ENCODE results near the gene HMOX2. TPM values are rescaled to one million over a fixed set of nuclear protein-coding genes. Genes with fewer than 3 reads are reported as not detected.

Gene HMOX2
- polyA plus RNA-seq, 3 donors from 2014 or later = 130 to 225 (median 196) TPM

DNA sequence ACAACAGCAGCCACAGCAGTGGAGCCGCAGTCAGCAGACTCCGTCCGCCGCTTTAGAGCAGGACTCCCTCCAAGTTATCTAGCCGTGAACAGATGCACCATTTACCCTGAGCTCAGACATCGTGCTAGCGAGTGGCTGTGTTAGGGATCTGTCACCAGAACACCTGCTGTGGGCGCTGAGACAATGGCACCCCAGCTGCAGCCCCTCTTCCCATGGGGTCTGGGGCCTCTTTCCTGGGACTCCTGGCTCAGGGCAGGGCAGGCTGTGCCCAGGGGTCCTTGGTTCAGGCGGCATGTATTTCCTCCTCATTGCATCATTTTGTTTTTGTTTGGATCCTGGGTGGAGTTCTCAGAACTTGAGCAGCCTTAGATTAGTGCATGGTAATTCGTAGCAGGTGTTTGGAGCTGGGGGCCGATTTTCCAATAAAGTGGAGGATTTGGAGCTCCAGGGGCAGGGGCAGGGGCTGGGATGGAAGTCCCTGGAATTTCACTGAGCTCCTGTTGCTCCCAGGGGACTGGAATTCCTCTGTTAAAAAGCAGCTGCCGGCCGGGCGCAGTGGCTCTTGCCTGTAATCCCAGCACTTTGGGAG, 25.2 kb upstream of the HMOX2 start:
- DNase-seq = no peak
- Mint-ChIP-seq H3K36me3 (peaks cover 6 to 44% (median 7%) of the 10 kb centered on the region in 3 donors), H3K4me1 (no peaks in the 10 kb centered on the region), H3K4me3 (no peak overlapping the region), H3K27ac (no peak overlapping the region), H3K27me3 (ENCODE audit: low read depth in 3 of 3) (no peaks in the 10 kb centered on the region), H3K9me3 (peaks cover 0 to 1% (median 0%) of the 10 kb centered on the region in 6 donors)

DNA sequence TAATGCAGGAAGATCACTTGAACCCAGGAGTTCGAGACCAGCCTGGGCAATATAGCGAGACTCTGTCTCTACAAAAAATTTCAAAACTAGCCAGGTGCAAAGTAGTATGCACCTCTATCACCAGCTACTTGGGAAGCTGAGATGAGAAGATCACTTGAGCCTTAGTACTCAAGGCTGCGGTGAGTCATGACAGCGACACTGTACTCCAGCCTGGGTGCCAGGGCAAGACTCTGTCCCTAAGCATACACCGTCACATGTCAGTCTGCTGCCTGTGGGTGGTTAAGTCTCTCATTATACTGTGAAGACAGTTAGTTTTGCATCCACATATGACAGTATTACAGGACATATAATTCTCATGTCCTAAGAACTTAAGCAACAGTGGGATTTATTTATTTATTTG, 23.5 kb upstream of the HMOX2 start:
- DNase-seq = no peak
- Mint-ChIP-seq H3K27ac (peak overlapping the region in 2 of 6 donors; percentile 18 to 53), H3K9me3 (no peaks in the 10 kb centered on the region), H3K4me3 (no peak overlapping the region), H3K36me3 (peaks cover 4 to 38% (median 9%) of the 10 kb centered on the region in 3 donors), H3K27me3 (ENCODE audit: low read depth in 3 of 3) (no peaks in the 10 kb centered on the region), H3K4me1 (peaks cover 0 to 4% of the 10 kb centered on the region in 2 donors)

DNA sequence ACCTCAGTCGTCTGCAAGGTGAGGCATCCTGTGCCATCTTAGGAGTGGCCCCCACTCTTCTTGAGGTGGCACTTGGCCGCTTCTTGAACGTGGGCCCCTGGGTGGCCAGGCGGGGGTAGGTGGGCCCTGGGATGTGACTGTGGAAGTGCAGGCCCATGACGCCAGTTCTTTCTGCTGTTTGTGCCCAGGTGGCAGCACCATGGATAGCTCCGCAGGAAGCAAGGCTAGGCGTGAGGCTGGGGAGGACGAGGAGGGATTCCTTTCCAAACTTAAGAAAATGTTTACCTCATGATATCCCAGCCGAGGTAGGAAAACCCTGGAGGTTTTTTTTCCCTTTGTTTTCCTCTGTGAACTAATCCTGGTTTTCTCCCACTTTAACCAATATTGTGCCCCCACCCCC, 21.6 kb upstream of the HMOX2 start:
- DNase-seq = no peak
- H3K4me1 Mint-ChIP-seq = peaks cover 9 to 13% of the 10 kb centered on the region in 2 donors
- H3K27me3 Mint-ChIP-seq (ENCODE audit: low read depth in 3 of 3) = peaks cover 0 to 3% (median 0%) of the 10 kb centered on the region in 3 donors
- H3K4me3 Mint-ChIP-seq = no peak overlapping the region
- H3K9me3 Mint-ChIP-seq = no peaks in the 10 kb centered on the region
- peaks cover 4 to 40% (median 15%) of the 10 kb centered on the region in 3 donors for H3K36me3 Mint-ChIP-seq
- no peak overlapping the region for H3K27ac Mint-ChIP-seq

DNA sequence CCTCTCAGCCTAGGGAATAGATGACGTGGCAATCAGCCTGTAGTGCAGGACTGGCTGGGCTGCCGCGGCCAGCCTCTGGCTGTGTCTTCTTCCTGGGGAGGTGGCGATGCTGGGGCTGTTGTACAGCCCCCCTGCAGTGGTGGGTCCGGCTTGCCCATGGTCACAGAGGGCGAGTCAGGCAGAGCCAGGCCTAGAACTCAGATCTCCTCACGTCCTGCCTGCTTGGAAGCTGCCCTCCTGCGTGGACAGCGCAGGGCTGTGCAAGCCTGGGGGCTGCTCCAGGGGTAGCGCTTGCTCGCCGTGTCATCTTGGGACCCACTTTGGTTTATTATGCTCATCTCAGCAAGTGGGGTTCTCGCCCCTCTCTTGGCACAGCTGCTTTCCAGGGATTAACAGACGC, 21.1 kb upstream of the HMOX2 start:
- Mint-ChIP-seq H3K27me3 (ENCODE audit: low read depth in 3 of 3) (peaks cover 0 to 3% (median 0%) of the 10 kb centered on the region in 3 donors), H3K27ac (no peak overlapping the region), H3K36me3 (peaks cover 4 to 36% (median 15%) of the 10 kb centered on the region in 3 donors), H3K4me1 (peaks cover 13 to 18% of the 10 kb centered on the region in 2 donors), H3K4me3 (no peak overlapping the region), H3K9me3 (no peaks in the 10 kb centered on the region)
- no peak for DNase-seq

DNA sequence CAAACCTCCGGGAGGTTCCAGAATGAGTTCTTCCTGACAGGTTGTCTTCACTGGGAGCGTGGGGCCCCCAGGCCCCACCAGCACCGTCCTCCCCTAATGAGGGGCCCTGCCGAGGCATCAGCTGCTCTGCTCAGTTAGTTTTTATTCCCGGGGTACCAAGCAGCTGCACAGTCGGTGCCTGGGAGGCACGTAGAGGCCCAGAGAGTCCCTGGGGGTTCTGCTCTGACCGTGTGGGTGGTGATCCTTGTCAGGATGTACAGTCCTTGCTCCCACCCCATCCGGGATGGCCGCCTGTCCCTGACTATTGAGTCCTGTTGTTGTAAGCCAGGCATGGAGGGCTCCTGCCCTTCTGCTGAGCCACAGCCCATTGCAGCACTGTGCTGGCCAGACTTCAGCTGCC, 20.2 kb upstream of the HMOX2 start:
- H3K36me3 Mint-ChIP-seq = peaks cover 4 to 31% (median 15%) of the 10 kb centered on the region in 3 donors
- no peak overlapping the region for H3K4me3 Mint-ChIP-seq
- no peak overlapping the region for H3K27ac Mint-ChIP-seq
- H3K4me1 Mint-ChIP-seq = peaks cover 15 to 22% of the 10 kb centered on the region in 2 donors
- no peak for DNase-seq
- peaks cover 0 to 3% (median 0%) of the 10 kb centered on the region in 3 donors for H3K27me3 Mint-ChIP-seq (ENCODE audit: low read depth in 3 of 3)
- H3K9me3 Mint-ChIP-seq = no peaks in the 10 kb centered on the region

DNA sequence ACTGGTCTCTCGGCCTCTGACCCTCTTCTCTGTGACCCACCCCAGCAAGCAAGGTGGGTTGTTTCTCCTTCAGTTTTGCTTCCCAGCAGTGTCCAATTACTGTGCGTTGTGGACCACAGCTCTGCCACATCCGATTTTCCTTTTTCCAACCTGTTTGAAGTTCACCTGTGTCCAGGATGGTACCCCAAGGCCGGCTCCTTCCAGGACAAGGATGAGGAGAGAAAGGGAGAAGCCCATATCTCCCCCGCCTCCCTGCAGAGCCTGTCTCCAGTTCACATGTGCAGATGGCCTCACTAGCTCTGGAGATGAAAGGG, 15.3 kb upstream of the HMOX2 start:
- peak overlapping the region in 1 of 5 donors; percentile 47 for H3K4me3 Mint-ChIP-seq
- H3K27me3 Mint-ChIP-seq (ENCODE audit: low read depth in 3 of 3) = peaks cover 0 to 9% (median 3%) of the 10 kb centered on the region in 3 donors
- DNase-seq = no peak
- H3K4me1 Mint-ChIP-seq = peaks cover 28 to 40% of the 10 kb centered on the region in 2 donors
- H3K9me3 Mint-ChIP-seq = no peaks in the 10 kb centered on the region
- peak overlapping the region in 2 of 6 donors; percentile 11 to 53 for H3K27ac Mint-ChIP-seq
- peaks cover 4 to 22% (median 9%) of the 10 kb centered on the region in 3 donors for H3K36me3 Mint-ChIP-seq

DNA sequence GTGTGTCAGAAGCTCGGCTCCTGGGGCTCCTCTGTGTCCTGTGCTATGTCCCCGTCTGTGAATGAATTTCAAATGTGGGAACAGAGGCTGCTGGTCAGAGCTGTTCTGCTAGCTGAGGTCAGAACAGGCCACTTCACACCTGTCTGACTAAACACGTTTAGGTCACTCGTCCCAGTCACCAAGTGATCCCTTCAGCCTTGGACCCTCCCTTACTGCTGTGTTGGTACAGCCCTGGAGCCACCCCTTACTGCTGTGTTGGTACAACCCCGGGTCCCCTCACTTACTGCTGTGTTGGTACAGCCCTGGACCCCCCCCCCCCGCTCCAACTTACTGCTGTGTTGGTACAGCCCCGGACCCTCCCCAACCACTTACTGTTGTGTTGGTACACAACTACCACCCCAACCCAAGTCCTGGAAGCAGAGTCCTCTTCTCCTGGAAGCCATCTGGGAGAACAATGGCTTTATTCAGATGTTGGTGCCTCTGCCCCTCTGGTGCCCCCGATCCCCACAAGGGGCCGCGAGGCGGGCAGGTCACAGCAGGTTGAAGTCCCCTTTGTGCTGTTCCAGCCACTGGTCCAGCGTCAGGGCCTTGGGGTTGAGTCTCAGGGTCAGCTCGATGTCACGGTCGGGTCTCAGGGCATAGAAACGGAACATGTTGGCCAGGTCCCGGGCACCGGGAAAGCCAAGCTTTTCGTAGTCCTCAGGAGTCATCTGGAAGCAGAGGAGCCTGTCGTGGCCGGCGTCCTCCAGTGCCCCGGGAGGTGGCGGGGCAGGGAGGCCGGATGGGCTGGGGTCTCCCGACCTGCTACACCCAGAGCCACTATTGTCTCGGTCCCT, 14.7 kb upstream of the HMOX2 start:
- Mint-ChIP-seq H3K9me3 (no peaks in the 10 kb centered on the region), H3K27ac (peak overlapping the region in 2 of 6 donors; percentile 11 to 53), H3K27me3 (ENCODE audit: low read depth in 3 of 3) (peaks cover 0 to 15% (median 4%) of the 10 kb centered on the region in 3 donors), H3K36me3 (peaks cover 5 to 23% (median 9%) of the 10 kb centered on the region in 3 donors), H3K4me3 (no peak overlapping the region), H3K4me1 (peaks cover 34 to 46% of the 10 kb centered on the region in 2 donors)
- DNase-seq = no peak

DNA sequence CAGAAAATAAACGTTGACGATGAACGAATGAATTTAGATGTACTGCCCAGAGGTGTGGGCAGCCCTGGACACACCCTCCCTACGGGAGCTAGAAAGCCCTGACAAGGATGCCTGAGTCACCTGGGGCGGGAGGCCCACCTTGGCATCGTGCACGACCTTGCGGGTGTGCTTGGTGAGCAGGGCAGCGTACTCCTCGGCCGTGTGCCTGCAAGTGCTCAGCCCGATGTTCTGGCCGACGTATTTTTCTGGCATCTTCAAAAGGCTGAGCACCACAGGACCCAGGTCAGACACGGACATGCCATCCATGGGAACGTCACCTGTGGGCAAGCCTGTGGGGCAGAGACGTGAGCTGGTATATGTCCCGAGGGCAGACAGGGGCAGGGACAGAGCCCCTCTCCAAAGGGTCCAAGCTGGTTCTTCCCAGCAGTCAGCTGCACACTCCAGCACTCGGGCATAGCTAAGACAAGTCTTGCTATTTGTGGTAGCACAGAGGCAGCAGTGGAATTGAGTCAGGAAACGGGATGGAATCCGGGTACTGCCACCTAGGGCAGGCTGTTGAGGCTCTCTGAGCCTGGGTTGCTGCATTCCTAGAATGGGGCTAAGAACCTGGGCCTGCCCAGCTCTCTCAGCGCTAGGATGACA, 12.6 kb upstream of the HMOX2 start:
- Mint-ChIP-seq H3K27me3 (ENCODE audit: low read depth in 3 of 3) (peaks cover 0 to 15% (median 4%) of the 10 kb centered on the region in 3 donors), H3K4me1 (peaks cover 46 to 54% of the 10 kb centered on the region in 2 donors), H3K27ac (peak overlapping the region; percentile 48 to 84 (median 77)), H3K9me3 (no peaks in the 10 kb centered on the region), H3K36me3 (peaks cover 8 to 27% (median 13%) of the 10 kb centered on the region in 3 donors), H3K4me3 (peak overlapping the region in 1 of 5 donors; percentile 45)
- no peak for DNase-seq

DNA sequence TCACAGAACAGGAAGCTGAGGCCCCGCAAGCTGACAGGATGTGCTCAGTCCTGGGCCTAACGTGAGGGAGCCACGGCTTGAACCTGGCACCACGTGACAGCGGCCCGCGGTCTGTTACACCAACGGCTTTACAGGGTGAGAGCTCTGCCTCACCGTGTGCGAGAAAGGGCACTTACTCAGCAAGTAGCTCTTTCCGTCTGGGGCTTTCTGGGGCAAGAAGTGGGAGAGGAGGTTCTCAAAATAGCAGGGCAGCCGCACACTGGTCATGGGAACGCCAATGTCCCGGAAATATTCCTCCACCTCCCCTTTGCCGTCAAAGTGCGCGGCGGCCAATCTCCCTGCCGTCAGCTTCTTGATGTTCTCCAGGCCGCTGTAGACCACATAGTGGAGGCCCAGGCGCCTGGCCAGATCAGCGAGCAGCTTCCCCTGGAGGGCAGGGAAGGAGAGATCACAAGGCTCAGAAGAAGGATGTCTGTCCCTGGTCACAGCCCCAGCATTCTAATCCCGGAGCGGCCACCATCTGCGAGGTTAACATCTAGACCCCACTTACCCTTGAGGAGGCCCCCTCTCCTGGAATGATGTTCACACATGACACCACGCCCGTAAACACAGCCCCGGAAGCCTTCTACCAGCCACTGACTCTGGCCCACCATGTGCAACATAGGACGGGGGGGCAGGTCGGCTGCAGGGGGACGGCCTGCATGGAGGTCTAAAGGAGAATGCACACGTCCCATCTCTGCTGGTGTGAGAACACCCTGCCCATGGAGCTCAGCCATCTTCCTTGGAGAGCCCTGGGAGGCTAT, 10.0 kb upstream of the HMOX2 start:
- H3K27me3 Mint-ChIP-seq (ENCODE audit: low read depth in 3 of 3) = peaks cover 0 to 11% (median 4%) of the 10 kb centered on the region in 3 donors
- H3K36me3 Mint-ChIP-seq = peaks cover 8 to 21% (median 10%) of the 10 kb centered on the region in 3 donors

DNA sequence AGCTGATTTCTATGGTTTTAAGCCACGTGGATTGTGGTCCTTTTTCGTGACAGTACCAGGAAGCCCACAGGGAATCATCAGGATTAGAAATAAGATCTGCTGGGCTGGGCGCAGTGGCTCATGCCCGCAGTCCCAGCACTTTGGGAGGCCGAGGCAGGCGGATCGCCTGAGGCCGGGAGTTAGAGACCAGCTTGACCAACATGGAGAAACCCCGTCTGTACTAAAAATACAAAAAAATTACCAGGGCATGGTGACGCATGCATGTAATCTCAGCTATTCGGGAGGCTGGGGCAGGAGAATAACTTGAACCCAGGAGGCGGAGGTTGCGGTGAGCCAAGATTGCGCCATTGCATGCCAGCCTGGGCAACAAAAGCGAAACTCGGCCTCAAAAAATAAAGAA, 8.3 kb upstream of the HMOX2 start:
- H3K27me3 Mint-ChIP-seq (ENCODE audit: low read depth in 3 of 3) = peaks cover 0 to 10% (median 4%) of the 10 kb centered on the region in 3 donors
- H3K27ac Mint-ChIP-seq = peak overlapping the region in 4 of 6 donors; percentile 16 to 98 (median 94)
- no peak overlapping the region for H3K4me3 Mint-ChIP-seq
- no peaks in the 10 kb centered on the region for H3K9me3 Mint-ChIP-seq
- H3K36me3 Mint-ChIP-seq = peaks cover 8 to 21% (median 10%) of the 10 kb centered on the region in 3 donors
- DNase-seq = no peak
- peaks cover 38 to 45% of the 10 kb centered on the region in 2 donors for H3K4me1 Mint-ChIP-seq

More for the DNA sequence above, 10.0 kb upstream of the HMOX2 start:
- peak overlapping the region; percentile 28 to 84 (median 71) for H3K4me3 Mint-ChIP-seq
- H3K9me3 Mint-ChIP-seq = no peaks in the 10 kb centered on the region
- H3K4me1 Mint-ChIP-seq = peaks cover 32 to 41% of the 10 kb centered on the region in 2 donors
- H3K27ac Mint-ChIP-seq = peak overlapping the region; percentile 93 to 99 (median 96)
- peak; percentile 78 to 90 (median 80) for DNase-seq

DNA sequence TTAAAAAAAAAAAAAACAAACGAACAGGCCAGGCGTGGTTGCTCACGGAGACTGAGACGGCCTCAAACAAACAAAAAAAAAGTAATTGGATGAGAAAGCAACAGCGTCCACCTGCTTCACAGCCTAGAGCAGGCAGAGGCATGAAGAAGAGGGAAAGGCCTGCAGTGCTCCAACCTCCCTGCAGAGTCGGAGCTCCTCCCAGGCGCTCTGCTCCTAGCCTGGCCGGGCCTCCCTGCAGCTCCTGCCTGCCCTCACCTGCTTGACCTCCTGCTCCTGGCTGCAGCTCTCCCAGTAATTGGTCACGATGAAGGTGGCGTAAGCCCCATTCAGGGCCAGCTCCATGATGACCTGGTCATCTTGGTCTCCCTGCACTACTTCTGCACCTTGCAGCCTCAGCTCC, 7.2 kb upstream of the HMOX2 start:
- Mint-ChIP-seq H3K27ac (peak overlapping the region in 4 of 6 donors; percentile 14 to 70 (median 55)), H3K4me3 (no peak overlapping the region), H3K36me3 (peaks cover 8 to 20% (median 10%) of the 10 kb centered on the region in 3 donors), H3K4me1 (peaks cover 45 to 52% of the 10 kb centered on the region in 2 donors), H3K9me3 (no peaks in the 10 kb centered on the region), H3K27me3 (ENCODE audit: low read depth in 3 of 3) (peaks cover 0 to 10% (median 4%) of the 10 kb centered on the region in 3 donors)
- no peak for DNase-seq

DNA sequence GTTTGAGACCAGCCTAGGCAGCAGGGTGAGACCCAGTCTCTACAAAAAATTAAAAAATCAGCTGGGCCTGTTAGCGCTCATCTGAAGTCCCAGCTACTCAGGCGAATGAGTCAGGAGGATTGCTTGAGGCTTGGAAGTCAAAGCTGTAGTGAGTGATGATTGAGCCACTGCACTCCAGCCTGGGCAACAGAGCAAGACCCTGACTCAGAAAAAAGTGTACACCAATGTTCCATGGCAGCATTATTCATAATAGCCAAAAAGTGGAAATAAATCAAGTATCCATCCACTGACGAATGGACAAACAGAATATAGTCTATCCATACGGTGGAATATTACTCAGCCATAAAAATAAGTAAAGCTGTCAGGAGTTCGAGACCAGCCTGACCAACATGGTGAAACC, 4.3 kb upstream of the HMOX2 start:
- H3K27me3 Mint-ChIP-seq (ENCODE audit: low read depth in 3 of 3) = peaks cover 4 to 5% (median 4%) of the 10 kb centered on the region in 3 donors
- peaks cover 37 to 43% of the 10 kb centered on the region in 2 donors for H3K4me1 Mint-ChIP-seq
- H3K27ac Mint-ChIP-seq = peak overlapping the region in 3 of 6 donors; percentile 41 to 65 (median 64)
- no peak for DNase-seq
- H3K4me3 Mint-ChIP-seq = peak overlapping the region in 1 of 5 donors; percentile 30
- peaks cover 0 to 8% (median 5%) of the 10 kb centered on the region in 3 donors for H3K36me3 Mint-ChIP-seq
- H3K9me3 Mint-ChIP-seq = no peaks in the 10 kb centered on the region

DNA sequence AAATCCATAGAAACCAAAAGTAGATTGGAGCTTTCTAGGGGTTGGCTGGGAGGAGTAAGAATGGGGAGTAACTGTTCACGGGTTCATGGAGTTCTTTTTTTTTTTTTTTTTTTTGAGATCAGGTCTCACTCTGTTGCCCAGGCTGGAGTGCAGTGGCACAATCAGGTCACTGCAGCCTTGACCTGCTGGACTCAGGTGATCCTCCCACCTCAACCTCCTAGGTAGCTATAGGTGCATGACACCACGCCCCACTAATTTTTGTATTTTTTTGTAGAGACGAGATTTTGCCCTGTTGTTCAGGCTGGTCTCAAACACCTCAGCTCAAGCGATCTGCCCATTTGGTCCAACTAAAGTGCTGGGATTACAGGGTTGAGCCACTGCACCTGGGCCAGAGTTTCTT, 3.3 kb upstream of the HMOX2 start:
- H3K27me3 Mint-ChIP-seq (ENCODE audit: low read depth in 3 of 3) = peaks cover 4 to 5% (median 4%) of the 10 kb centered on the region in 3 donors

More for the DNA sequence above, 3.3 kb upstream of the HMOX2 start:
- H3K4me1 Mint-ChIP-seq = peaks cover 43 to 46% of the 10 kb centered on the region in 2 donors
- no peaks in the 10 kb centered on the region for H3K9me3 Mint-ChIP-seq
- H3K36me3 Mint-ChIP-seq = peaks cover 0 to 6% (median 4%) of the 10 kb centered on the region in 3 donors
- peak overlapping the region; percentile 68 to 93 (median 91) for H3K4me3 Mint-ChIP-seq
- H3K27ac Mint-ChIP-seq = peak overlapping the region; percentile 51 to 82 (median 72)
- DNase-seq = no peak

Data from immature natural killer cell (primary cell).